Smooth muscle cell (in vitro differentiated cells): ENCODE data around the gene RENBP. TPM values are rescaled to one million over a fixed set of nuclear protein-coding genes. Genes with fewer than 3 reads are reported as not detected.

ENCODE experiments used
- DNase-seq: peaks from one replicate; lab custom pipeline; 2025; ENCODE audit not compliant: unreplicated experiment; lab: John Stamatoyannopoulos, UW
- H2AFZ ChIP-seq: fragments of 200-600 bp; sonication (generic); 2 replicates; pipeline ENCODE4 v1.6.0; 2016; ENCODE audit warnings: antibody characterized with exemption, low read depth, mild to moderate bottlenecking
- H3F3A ChIP-seq: fragments of 200-600 bp; sonication (generic); 2 replicates; pipeline ENCODE4 v1.6.0; 2017; ENCODE audit warnings: antibody characterized with exemption, low read depth
- H3K27ac ChIP-seq: fragments of 200-600 bp; sonication (generic); 2 replicates; pipeline ENCODE4 v1.5.1; 2016; ENCODE audit warnings: low read depth, mild to moderate bottlenecking
- H3K27me3 ChIP-seq: fragments of 200-600 bp; sonication (generic); 2 replicates; pipeline ENCODE4 v1.6.1; 2016; ENCODE audit warnings: low read depth, mild to moderate bottlenecking
- H3K36me3 ChIP-seq: fragments of 200-600 bp; sonication (generic); 2 replicates; pipeline ENCODE4 v1.5.1; 2016; ENCODE audit warnings: low read depth
- H3K4me1 ChIP-seq: fragments of 200-600 bp; sonication (generic); 2 replicates; pipeline ENCODE4 v1.5.1; 2016; ENCODE audit warnings: low read depth
- H3K4me2 ChIP-seq: fragments of 200-600 bp; sonication (generic); 2 replicates; pipeline ENCODE4 v1.6.0; 2016; ENCODE audit warnings: mild to moderate bottlenecking
- H3K4me3 ChIP-seq: fragments of 200-600 bp; sonication (generic); 2 replicates; pipeline ENCODE4 v1.5.1; 2016; ENCODE audit warnings: mild to moderate bottlenecking
- H3K79me2 ChIP-seq: fragments of 200-600 bp; sonication (generic); 2 replicates; pipeline ENCODE4 v1.6.0; 2016; ENCODE audit warnings: low read depth, mild to moderate bottlenecking
- H3K9ac ChIP-seq: fragments of 200-600 bp; sonication (generic); 2 replicates; pipeline ENCODE4 v1.6.0; 2016; ENCODE audit warnings: low read depth
- H3K9me3 ChIP-seq: fragments of 200-600 bp; sonication (generic); replicated peaks from 2 replicates; pipeline ENCODE4 v1.5.1; 2016; ENCODE audit warnings: low read depth
- H4K20me1 ChIP-seq: fragments of 200-600 bp; sonication (generic); 2 replicates; pipeline ENCODE4 v1.6.0; 2016; ENCODE audit warnings: low read depth
- WGBS: methylation state at CpG from one replicate; pipeline ENCODE4 v1.1.7; 2016; ENCODE audit warnings: low lambda C conversion rate; 5-methylcytosine and 5-hydroxymethylcytosine counted together
- polyA plus RNA-seq: library from polyadenylated mRNA; unstranded; fragments of >200 nt; fragmentation: Nextera tagmentation; extraction: Ambion mirVana; gene quantifications from 2 replicates; pipeline ENCODE4 v1.2.1, GENCODE V29; 2016
- total RNA-seq: library from RNA; depleted of rRNA; stranded (reverse); fragments of >200 nt; gene quantifications from 2 replicates; pipeline ENCODE4 v1.2.3, GENCODE V29; 2014
- TF ChIP-seq, protein P1 (sequence below): fragments of 200-600 bp; sonication (generic); IDR thresholded peaks from 2 replicates; pipeline ENCODE4 v1.5.1; 2017; ENCODE audit warnings: borderline replicate concordance, mild to moderate bottlenecking, antibody characterized with exemption; ENCODE audit not compliant: insufficient read depth, poor library complexity, severe bottlenecking

The RENBP gene
- total and polyA plus RNA-seq, 2 experiments from 2014 or later, result 0.11 TPM; not detected in 1

DNA sequence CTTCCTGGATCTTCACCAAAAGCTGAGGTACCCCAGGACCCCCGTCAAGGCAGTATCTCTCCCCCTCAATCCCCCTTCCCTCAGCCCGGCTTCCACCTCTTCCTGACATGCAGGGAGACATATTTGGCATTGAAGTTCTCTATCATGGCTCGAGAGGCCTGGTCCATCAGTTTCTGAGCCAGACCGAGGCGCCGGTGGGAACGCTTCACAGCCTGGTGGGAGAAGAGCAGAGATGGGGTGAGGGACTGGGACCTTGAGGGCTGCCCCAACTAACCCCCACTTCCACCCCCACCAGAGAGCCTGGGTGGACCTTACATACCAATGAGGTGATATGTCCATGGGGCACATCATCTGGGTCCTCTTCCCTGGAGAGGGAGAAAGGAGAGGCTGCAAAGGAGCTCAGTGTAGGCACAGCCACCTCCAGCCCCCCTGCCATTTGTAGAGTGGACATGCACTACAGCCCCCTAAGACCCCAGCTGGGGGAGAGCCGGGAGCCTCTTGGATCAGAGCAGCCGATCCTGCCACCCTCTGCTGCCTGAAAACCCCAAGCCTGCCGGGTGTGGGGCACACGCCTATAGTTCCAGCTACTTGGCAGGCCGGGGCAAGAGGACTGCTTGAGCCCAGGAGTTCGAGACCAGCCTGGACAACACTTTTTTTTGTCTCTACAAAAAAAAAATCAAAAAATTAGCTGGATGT, 12.1 kb downstream of the RENBP start:
- no peak for DNase-seq
- no peak overlapping the region for H3K4me3 ChIP-seq
- H3K27me3 ChIP-seq, result no peaks in the 10 kb centered on the region
- no peak overlapping the region for H2AFZ ChIP-seq
- no peak overlapping the region for H3K4me2 ChIP-seq
- H3F3A ChIP-seq, result no peaks in the 10 kb centered on the region
- 88% methylated on average over 13 of the region's 13 CpGs for WGBS
- H3K9ac ChIP-seq, result no peak overlapping the region
- H3K4me1 ChIP-seq, result no peaks in the 10 kb centered on the region
- H3K9me3 ChIP-seq, result no peaks in the 10 kb centered on the region
- no peak overlapping the region for H3K27ac ChIP-seq
- H3K36me3 ChIP-seq, result no peaks in the 10 kb centered on the region
- TF ChIP-seq, protein P1, sequence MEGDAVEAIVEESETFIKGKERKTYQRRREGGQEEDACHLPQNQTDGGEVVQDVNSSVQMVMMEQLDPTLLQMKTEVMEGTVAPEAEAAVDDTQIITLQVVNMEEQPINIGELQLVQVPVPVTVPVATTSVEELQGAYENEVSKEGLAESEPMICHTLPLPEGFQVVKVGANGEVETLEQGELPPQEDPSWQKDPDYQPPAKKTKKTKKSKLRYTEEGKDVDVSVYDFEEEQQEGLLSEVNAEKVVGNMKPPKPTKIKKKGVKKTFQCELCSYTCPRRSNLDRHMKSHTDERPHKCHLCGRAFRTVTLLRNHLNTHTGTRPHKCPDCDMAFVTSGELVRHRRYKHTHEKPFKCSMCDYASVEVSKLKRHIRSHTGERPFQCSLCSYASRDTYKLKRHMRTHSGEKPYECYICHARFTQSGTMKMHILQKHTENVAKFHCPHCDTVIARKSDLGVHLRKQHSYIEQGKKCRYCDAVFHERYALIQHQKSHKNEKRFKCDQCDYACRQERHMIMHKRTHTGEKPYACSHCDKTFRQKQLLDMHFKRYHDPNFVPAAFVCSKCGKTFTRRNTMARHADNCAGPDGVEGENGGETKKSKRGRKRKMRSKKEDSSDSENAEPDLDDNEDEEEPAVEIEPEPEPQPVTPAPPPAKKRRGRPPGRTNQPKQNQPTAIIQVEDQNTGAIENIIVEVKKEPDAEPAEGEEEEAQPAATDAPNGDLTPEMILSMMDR, result no peak
- H4K20me1 ChIP-seq, result peaks cover 5% of the 10 kb centered on the region
- H3K79me2 ChIP-seq, result peaks cover 9% of the 10 kb centered on the region

DNA sequence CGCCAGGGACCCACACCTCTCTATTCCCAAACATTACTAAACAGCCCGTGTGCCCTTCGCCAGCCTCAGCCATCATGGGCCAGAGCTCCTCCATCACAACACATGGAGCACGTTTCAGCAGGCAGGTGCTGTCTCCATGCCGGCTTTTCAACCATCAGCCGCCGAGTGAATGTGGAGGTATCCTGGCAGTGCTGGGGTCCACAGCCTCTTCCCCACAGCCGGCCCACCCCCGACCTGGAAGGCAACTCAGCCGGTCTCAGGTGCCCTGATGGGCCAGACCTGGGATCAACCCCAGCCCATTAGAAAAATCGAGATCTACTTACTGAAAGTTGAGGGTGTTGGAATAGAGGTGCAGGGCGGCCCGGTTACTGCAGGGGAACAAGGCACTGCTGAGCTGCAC, 12.7 kb downstream of the RENBP start:
- WGBS, result 86% methylated on average over 13 of the region's 13 CpGs
- H3K36me3 ChIP-seq, result no peaks in the 10 kb centered on the region

DNA sequence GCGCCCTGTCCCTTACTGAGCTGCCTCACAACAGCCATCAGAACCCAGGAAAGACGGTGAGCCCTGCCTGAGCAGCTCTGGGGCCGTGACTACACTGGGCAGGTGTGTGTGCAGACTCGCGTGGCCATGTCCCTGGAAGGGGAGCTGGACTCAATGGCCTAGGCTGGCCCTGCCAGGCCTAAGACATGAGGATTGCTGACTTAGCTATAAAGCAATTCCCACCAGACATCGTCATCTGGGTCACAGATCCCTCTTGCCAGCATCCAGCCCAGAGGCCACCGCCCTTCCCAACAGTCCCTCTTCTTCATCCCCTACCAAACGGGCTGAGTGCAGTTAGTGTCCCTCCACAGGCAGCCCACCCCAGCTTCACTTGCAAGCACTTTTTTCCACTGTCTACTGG, 13.3 kb downstream of the RENBP start:
- no peak overlapping the region for H3K27ac ChIP-seq
- H3K4me1 ChIP-seq, result no peaks in the 10 kb centered on the region
- WGBS, result 90% methylated on average over 8 of the region's 8 CpGs
- peaks cover 9% of the 10 kb centered on the region for H3K79me2 ChIP-seq
- DNase-seq, result no peak
- no peak overlapping the region for H3K9ac ChIP-seq
- peaks cover 5% of the 10 kb centered on the region for H4K20me1 ChIP-seq
- no peaks in the 10 kb centered on the region for H3K27me3 ChIP-seq
- H2AFZ ChIP-seq, result no peak overlapping the region
- no peak overlapping the region for H3K4me2 ChIP-seq
- no peaks in the 10 kb centered on the region for H3K9me3 ChIP-seq
- H3K4me3 ChIP-seq, result no peak overlapping the region
- TF ChIP-seq, protein P1, result no peak
- no peaks in the 10 kb centered on the region for H3F3A ChIP-seq
- no peaks in the 10 kb centered on the region for H3K36me3 ChIP-seq

More for the DNA sequence above, 12.7 kb downstream of the RENBP start:
- no peaks in the 10 kb centered on the region for H3F3A ChIP-seq
- H2AFZ ChIP-seq, result no peak overlapping the region
- H3K4me1 ChIP-seq, result no peaks in the 10 kb centered on the region
- TF ChIP-seq, protein P1, result no peak
- H3K79me2 ChIP-seq, result peaks cover 9% of the 10 kb centered on the region
- H3K4me3 ChIP-seq, result no peak overlapping the region
- H4K20me1 ChIP-seq, result peaks cover 5% of the 10 kb centered on the region
- H3K4me2 ChIP-seq, result no peak overlapping the region
- H3K9ac ChIP-seq, result no peak overlapping the region
- no peaks in the 10 kb centered on the region for H3K27me3 ChIP-seq
- no peaks in the 10 kb centered on the region for H3K9me3 ChIP-seq
- no peak overlapping the region for H3K27ac ChIP-seq
- DNase-seq, result no peak
